Measurements from ENCODE around the gene GPR171.
"Not testable (repeated sequence)": the region's sequence is repeated elsewhere in the genome, so short reads cannot be mapped to it uniquely, and the experiment has no call there.

Gene GPR171

GRCh38 chr3:151192545-151192944 lies 10.5 kb downstream of the GPR171 start:
- no peak for DNase-seq (ENCODE audit: low read depth, low spot score)
- H3K4me3 ChIP-seq (ENCODE audit: low read length), result no peak overlapping the region

GRCh38 chr3:151191095-151191494 lies 11.9 kb downstream of the GPR171 start:
- no peak overlapping the region for H3K4me3 ChIP-seq (ENCODE audit: low read length)
- DNase-seq (ENCODE audit: low read depth, low spot score), result no peak

GRCh38 chr3:151183265-151183671 lies 19.7 kb downstream of the GPR171 start:
- no peak overlapping the region for H3K4me3 ChIP-seq (ENCODE audit: low read length)
- DNase-seq (ENCODE audit: low read depth, low spot score), result no peak

GRCh38 chr3:151182349-151183079 lies 20.5 kb downstream of the GPR171 start:
- no peak for DNase-seq (ENCODE audit: low read depth, low spot score)
- no peak overlapping the region for H3K4me3 ChIP-seq (ENCODE audit: low read length)

GRCh38 chr3:151178208-151178845 lies 24.7 kb downstream of the GPR171 start:
- no peak for DNase-seq (ENCODE audit: low read depth, low spot score)
- no peak overlapping the region for H3K4me3 ChIP-seq (ENCODE audit: low read length)

GRCh38 chr3:151175952-151176351 lies 27.1 kb downstream of the GPR171 start:
- no peak for DNase-seq (ENCODE audit: low read depth, low spot score)
- no peak overlapping the region for H3K4me3 ChIP-seq (ENCODE audit: low read length)

- no peak overlapping the region for H3K4me3 ChIP-seq (ENCODE audit: low read length)
- DNase-seq (ENCODE audit: low read depth, low spot score), result no peak
These were observed 28.7 kb downstream of the GPR171 start for GRCh38 chr3:151174351-151174750.

- no peak overlapping the region for H3K4me3 ChIP-seq (ENCODE audit: low read length)
- DNase-seq (ENCODE audit: low read depth, low spot score), result peak; percentile 79
These were observed 31.8 kb downstream of the GPR171 start for GRCh38 chr3:151171145-151171757.

- not testable (repeated sequence) for H3K4me3 ChIP-seq (ENCODE audit: low read length)
- DNase-seq (ENCODE audit: low read depth, low spot score), result peak; percentile 51
These were observed 32.9 kb downstream of the GPR171 start for GRCh38 chr3:151169948-151170679.

GRCh38 chr3:151169262-151169947 lies 33.6 kb downstream of the GPR171 start:
- DNase-seq (ENCODE audit: low read depth, low spot score), result no peak
- H3K4me3 ChIP-seq (ENCODE audit: low read length), result no peak overlapping the region

GRCh38 chr3:151168269-151169094 lies 34.5 kb downstream of the GPR171 start:
- DNase-seq (ENCODE audit: low read depth, low spot score), result peak; percentile 28
- H3K4me3 ChIP-seq (ENCODE audit: low read length), result no peak overlapping the region

- no peak overlapping the region for H3K4me3 ChIP-seq (ENCODE audit: low read length)
- DNase-seq (ENCODE audit: low read depth, low spot score), result no peak
These were observed 36.9 kb downstream of the GPR171 start for GRCh38 chr3:151166161-151166560.

- DNase-seq (ENCODE audit: low read depth, low spot score), result no peak
- H3K4me3 ChIP-seq (ENCODE audit: low read length), result no peak overlapping the region
These were observed 37.8 kb downstream of the GPR171 start for GRCh38 chr3:151165226-151165625.

- no peak overlapping the region for H3K4me3 ChIP-seq (ENCODE audit: low read length)
- DNase-seq (ENCODE audit: low read depth, low spot score), result no peak
These were observed 43.2 kb downstream of the GPR171 start for GRCh38 chr3:151159806-151160205.

- H3K4me3 ChIP-seq (ENCODE audit: low read length), result no peak overlapping the region
- peak; percentile 81 for DNase-seq (ENCODE audit: low read depth, low spot score)
These were observed 46.3 kb downstream of the GPR171 start for GRCh38 chr3:151156618-151157216.

- no peak for DNase-seq (ENCODE audit: low read depth, low spot score)
- H3K4me3 ChIP-seq (ENCODE audit: low read length), result no peak overlapping the region
These were observed 47.4 kb downstream of the GPR171 start for GRCh38 chr3:151155409-151156128.

GRCh38 chr3:151154566-151154965 lies 48.5 kb downstream of the GPR171 start:
- H3K4me3 ChIP-seq (ENCODE audit: low read length), result no peak overlapping the region
- DNase-seq (ENCODE audit: low read depth, low spot score), result no peak

Data from Jurkat, Clone E6-1 (cell line).